ENCODE measurements around the gene RBPJ. TPM values are rescaled to one million over a fixed set of nuclear protein-coding genes. Genes with fewer than 3 reads are reported as not detected.

RBPJ gene
- 27.7 and 91.8 TPM in 2 replicates for total RNA-seq (ENCODE audit: low replicate concordance)

GRCh38 chr4:26320538-26321372 is at the start of gene RBPJ:
RBPJ (plus strand) TSS chr4:26321014; CDS start chr4:26321029, 15 bp downstream.

Other genes with a start within 250 kb of the RBPJ start
- under 0.01 TPM in 1 of 2 replicates, not detected in the other for gene CCKAR, start 169.5 kb downstream of the RBPJ start, total RNA-seq (ENCODE audit: low replicate concordance)